Measurements from ENCODE around the gene MACROH2A1.

MACROH2A1 gene

DNA sequence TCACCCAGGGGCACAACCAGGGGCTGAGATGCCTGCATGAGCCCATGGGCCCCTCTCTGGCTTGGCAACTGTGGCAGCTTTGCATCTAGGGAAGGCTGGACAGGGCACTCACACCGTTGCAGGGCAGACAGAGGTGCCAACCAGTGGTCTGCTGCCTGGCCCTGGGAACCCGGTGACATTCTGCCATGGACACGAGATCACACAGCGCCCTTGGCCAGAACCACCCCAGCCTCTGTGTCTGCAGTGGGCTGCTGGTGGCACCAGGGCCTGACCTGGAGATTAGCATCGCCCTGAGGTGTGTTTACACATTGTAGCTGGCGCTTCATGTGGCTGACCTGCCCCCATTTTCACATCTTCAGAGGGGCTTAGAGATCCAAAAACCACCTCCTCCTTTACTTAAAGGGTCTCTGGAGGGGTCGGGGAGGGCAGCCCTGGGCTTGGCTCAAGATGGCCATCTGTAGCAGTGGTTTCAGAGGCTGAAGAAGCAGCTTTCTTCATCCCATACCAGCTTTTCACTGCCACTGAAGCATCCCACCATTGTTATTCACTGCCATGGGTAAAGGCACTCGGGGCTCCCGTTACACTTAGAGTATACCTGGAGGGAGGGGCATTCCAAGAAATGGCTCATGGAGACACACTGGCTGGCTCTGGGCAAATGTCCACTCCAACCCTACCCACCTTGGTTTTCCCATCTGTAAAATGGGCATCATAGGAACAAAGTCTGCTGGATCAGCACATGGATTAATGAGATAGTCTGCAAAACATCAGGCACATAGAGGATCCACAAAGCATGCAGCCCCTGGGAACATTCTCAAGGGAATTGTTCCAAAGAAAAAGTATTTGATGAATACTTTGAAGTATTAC lies 36.7 kb upstream of the MACROH2A1 start:
- DNase-seq = no peak

DNA sequence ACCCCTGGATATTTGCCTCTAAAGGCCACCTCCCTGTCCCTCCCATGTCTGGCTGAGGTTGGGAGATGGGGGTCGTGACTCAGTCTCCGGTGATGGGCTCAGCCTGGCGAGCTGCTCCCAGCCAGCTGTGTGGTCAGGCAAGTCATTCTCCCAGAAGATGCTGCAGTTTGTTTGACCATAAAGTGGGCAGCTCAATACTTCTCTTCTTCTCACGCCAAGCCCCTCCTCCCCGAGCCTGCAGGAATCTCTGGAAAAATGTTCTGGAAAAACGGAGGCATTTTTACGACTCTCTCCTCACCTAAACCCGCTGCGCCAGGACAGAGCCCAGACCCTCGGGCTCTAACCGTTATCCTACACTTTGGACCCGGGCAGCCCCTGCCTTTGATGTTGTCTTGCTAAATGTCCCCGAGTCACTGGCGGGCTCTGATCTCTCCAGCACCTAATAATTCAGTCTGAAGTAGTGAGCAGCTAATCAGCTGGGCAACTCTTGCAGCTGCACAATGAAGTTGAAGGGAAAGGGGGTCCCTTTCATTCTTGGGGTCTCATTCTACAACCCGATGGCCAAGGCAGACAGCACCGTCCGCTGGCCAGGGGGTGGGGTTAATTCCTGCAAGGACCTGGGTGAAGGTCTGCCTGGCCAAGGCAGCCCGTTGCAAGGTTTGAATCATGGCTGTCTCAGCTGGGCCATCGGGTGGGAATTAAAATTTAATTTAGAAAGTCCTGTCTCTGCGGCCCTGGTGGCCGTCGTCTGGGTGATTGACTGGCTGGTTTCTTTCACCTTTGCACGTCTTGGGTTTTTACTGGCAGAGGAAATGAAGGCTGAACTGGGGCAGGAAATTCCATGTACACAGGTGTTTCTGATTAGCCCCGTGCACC lies 35.8 kb upstream of the MACROH2A1 start:
- no peak for DNase-seq

DNA sequence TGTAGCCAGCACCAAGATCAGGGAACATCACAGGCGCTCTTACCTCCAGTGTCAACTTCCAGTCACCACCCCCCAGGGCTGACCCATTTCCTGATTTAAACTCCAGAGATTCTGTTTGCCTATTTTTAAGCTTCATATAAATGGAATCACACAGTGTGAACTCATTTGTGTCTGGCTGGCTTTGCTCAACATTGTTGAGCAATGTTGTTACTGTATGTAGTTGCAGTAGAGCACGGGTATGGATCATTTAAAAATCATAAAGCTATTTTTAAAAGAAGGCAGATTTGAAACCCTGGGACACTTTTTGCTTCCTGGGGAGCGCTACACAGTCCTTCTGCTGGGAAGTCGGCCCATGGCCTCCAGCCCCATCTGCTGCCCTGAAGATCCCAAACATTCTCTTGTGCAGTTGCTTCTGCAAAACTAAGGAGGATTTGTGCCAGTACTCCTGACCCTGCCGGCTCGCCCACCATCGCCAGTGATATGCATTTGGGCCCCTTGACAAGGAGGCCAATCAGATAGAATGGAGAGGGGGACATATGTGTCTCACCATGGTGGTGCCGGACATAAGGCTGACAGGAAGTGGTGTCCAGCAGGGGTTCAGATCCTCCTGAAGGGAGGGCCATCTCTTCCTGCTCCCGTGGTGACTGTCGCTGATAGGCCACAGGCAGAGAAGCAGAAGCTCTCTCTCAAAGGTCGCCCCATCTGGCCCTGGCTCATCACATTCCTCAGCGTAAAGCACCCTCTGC lies 34.8 kb upstream of the MACROH2A1 start:
- DNase-seq = no peak

DNA sequence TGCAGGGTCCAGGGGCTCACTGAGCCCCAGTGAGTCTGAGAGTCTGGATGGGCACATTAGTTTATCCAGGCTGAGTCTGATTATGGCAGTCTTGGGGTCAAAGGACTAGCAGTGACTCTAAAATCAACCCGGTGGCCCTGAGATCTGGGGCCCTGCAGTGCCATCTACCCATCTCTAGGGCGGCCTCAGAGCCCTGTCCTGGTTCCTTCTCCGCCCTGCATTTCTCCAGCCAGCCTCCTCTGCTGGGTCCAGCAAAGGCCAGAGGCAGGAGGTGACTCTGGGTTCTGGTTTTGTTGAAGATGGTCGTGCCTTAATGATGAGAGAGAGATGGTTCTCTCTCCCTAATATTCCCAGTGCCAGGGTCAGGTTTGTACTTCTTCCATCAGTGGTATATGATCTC lies 33.1 kb upstream of the MACROH2A1 start:
- no peak for DNase-seq

DNA sequence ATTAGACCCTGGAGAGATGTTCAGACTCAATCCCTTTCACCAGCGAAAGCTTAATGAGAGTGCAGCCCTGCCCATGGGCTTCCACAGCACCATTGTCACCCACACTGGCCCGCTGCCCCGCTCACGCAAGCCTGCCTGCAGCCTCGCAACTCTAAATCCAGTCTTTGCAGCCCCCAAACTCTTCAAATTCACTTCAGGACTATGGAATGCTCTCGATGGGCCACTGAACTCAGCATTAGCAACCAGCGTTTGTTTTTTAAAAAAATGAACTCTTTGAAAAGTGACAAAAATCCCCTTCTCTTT lies 31.1 kb upstream of the MACROH2A1 start:
- no peak for DNase-seq

DNA sequence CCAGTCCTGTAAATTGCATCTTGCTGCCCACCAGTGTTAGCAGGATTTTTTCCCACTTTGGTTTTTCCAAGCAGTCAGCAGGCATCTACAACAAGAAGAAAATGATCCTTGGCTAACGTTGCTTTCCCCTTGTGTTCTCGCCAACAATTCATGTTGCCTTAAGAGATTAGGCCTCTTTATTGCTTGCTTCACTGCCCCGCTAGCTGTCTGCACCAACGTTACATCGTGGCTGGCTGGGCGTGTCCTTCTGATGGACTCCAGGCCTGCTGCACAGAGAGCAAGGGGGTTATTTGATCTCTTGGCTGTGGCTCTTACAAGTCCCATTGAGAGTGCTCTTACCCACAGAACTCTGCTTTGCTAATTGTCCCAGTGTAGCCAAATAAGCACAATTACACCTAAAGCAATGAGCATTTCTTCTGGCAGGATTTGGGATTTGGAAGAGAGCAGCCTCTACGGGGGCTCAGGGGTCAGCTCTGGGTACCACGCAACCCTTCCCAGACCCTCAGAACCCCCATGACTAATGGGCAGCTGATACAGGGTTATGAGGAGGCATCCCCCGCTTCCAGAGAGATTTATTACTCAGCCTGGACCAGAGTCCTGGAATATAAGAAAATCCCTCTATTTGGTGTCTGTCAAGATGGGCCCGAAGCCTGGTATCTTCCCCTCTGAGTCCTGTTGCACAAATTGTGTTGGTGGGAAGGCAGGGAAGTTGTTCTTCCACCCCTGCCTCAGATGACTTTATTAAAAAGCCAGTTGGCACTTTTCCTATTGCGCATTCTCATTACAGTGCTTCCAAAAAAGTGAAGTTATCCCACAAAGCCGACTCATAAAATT lies 30.5 kb upstream of the MACROH2A1 start:
- DNase-seq = no peak

DNA sequence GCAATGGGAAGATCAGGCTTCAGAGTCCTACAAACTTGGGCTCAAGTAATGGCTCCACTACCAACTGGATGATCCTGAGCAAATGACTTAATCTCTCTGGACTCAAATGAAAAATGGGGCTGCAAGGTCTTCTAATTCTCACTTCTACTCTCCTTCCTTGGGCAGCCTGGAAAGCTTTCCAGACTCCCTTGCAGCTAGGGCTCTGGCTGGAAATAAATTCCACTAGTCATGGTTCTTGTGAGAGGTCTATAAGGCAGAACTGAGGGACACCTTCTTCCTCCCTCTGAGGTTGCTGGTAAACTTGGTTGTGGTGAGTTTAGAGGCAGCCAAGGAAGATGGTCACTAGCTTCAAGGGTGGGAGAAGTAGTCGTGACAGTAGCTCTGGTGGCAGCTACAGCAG lies 29.6 kb upstream of the MACROH2A1 start:
- DNase-seq = no peak

DNA sequence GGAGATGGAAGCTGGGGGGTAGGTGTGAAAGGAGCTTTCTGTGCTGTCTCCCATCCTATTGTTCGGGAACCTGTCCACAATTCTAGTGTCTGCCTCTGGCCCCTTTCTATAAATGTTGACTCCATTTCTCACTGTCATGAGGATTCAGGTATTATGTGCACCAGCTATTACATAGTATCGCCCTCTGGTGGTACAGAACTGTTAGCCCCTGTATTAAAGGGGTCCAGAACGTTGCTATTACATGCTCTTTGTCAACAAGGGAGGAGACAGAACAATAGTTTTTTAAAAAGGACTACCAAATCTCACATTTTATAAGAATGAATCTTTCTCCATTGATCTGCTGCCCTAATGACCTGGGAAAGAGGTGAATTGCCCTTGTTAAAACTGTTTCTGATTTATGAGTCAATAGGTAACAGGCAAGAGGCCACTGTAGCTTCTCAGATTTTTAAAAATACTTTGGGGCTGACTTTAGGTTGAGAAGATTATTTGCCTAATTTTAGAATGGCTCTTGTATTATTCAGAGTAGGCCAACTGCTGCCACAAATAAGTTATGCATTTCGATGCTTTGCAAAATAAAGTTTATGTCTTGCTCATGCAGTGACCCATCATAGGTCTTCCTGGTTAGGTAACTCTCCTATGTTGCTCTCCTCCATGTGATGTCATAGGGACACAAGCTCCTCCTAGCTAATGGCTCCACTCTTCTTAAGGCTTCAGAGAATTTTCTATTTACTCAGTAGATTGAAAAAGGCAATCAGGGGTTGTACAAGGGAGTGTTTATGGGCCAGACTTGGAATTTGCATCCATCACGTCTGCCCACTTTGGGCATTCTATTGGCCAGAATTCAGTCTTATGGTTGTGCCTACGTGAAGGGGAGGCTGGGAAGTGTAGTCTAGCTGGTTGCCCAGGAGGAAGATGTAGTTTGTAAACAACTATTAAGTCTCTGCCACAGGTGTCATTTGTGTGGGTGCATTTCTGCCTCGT lies 27.4 kb upstream of the MACROH2A1 start:
- DNase-seq = peak; percentile 69

DNA sequence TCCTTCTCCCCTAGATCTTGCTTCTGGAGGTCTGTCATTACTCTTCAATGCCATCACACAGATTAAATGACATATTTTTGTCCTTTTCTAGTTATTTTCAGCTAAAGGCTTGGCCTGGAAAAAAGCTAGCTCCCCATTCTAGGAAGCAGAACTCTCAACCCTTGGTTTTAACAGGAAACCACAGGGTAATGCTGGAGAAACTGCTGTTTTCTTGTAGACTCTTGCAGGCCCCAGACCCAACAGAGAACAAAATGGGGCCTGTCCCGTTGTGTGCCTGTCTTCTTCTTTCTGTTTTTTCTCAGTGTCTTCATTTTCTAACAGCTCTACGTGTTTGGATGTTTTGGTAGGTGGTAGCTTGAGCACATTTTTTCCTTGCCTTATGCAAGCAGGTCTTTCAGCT lies 26.6 kb upstream of the MACROH2A1 start:
- peak; percentile 78 for DNase-seq

DNA sequence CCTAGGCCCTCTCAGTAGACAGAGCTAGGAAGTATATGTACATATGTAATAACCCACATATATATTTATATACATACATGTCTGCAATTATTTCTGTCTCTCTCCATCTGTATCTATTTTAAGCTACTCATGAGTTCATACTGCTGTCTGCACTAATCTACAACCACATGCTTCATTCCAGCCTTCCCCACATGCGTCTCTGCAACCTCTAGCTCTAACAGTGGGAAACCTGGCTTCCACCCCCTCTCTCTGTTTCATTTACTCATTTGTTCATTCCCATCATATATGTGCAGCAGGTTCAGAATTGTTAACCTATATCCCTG lies 24.8 kb upstream of the MACROH2A1 start:
- DNase-seq = no peak

DNA sequence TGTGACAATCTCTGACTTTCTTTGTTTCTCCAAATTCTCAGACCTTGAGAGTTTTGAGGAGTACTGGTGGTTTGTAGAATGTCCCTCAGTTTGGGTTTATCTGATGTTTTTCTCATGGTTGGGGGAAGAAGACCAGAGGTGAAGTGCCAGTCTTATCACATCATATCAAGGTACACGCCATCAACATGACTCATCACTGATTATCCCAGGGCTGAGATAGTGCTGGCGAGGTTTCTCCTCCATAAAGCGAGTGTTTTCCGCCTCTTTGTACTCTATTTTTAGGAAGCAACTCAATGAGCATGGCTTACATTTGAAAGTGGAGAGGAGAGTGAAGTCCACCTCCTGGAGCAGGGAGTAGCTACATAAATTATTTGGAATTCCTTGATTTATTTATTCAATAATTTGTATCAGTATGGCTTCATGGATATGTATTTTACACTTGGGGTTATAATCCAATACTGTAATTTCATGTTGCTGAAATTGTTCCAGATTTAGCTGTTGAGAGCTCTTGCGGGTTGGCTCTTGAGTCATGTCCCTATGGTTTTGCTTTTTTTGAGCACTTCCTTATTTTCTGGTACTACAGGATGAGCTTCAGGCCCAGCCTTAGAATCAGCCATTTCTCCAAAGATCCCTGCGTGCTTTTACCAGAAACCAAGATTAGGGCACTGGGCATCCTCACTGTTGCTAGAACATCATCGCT lies 24.3 kb upstream of the MACROH2A1 start:
- peak; percentile 65 for DNase-seq

DNA sequence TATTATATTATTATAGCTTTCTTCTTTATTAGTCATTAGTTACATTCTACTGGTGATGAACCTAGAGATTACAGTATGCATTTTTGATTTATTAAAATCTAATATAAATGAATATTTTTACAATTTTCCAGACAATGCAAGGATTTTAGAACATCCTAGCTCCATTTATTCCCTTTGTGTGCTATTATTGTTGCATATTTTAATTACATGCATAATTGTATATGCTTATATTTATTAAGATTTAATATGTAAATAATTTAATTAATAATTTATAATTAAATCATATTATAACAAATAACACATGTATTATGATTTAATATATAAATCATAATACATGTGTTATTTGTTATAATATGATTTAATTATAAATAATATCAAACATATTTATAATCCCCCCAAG lies 23.4 kb upstream of the MACROH2A1 start:
- DNase-seq = no peak

DNA sequence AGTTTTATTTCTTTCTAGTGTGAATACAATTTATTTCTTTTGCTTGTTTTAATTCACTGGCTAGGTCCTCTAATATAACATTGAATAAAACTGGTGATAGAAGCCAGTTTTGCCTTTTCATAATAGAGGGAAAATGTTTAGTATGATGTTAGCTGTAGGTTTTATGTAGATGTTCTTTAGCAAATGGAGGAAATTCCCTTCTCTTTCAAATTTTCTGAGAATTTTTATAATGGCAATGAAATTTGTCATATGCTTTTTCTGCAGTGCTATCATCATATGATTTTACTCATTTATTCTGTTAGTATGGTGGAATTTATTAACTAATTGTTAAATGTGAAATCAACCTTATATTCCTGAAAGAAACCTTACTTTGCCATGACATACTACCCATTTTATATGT lies 18.1 kb upstream of the MACROH2A1 start:
- no peak for DNase-seq

DNA sequence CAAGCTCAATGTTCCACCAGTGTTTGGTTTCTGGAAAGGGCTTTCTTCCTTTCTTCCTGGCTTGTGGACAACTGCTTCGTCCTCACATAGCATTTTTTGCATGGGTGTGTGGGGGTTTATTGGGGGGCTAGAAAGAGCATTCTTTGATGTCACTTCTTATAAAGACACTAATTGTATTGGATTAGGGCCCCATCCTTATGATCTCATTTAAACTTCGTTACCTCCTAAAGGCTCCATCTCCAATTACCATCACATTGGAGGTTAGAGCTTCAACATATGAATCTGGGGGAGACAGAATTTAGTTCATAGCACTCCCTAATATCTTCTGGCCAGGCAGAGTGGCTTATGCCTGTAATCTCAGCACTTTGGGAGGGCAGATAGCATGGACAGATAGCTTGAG lies 6.1 kb upstream of the MACROH2A1 start:
- DNase-seq = no peak

DNA sequence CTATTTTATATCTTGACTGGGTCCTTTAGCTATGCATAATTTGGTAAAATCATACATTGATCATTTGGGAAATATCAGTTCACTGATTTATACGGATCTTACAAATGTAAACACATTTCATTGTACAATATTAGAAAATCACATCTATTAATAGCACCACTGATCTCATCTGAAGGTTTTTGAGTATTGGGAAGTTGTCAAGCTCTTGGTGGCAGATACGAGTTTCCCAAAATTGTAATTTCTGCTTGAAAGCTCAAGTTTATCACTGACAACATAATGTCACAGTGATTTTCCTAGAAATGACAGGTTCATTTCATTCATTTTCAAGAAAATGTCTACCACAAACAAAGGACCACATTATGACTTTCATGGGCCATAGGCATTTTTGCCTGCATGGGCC lies 3.0 kb upstream of the MACROH2A1 start:
- no peak for DNase-seq

DNA sequence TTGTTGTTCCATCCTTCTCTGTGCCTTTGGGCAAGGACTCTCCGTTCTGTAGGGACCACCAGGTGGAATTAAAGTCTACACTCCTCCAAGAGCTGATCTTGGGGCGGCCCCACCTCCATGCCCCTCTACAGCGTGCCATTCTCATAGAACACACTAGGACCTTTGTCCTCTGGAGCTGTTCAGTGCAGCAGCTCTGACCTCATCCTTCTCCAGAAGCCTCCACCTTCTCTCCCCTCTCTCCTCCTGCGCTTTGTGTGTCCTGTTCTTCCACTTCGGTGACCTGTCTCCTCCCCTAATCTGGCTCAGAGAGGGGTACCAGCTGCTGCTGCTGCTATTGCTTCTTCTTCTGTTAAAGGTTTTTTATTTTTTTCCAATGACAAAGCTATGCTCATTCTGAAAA lies 1.8 kb upstream of the MACROH2A1 start:
- DNase-seq = no peak

DNA sequence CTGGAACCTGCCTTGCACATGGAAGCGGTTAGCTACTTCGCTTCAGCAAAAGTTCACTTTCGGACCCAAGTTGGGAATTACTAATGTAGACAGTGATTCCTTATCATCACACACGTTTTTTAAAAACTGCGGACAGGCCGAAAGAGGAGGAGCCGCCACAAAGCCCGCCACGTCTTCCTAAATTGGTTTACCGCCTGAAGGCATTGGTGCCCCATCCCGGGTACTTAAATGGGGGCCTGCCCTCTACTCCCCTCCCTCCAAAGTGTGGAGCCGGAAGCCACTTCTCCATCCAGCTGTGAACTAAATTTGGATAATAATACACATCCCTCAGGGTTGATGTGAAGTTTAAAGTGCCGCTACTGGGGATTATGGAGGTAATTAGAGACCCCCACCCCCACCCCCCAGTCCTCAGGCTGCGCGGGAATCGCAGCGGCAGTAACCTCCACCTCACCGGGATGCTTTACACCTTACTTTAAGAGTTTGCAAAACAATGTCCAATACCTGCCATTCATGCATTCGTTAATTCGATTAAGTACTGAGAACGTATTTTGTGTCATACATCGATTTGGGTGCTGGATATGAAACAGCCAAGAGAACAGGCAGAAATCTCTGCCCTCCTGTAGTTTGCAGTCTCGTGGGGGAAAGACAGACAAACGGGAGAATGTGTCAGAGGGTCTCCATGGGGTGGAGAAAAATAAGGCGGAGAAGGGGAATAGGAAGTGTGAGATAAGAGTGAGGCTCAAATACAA lies 937 bp upstream of the MACROH2A1 start:
- peak; percentile 33 for DNase-seq

DNA sequence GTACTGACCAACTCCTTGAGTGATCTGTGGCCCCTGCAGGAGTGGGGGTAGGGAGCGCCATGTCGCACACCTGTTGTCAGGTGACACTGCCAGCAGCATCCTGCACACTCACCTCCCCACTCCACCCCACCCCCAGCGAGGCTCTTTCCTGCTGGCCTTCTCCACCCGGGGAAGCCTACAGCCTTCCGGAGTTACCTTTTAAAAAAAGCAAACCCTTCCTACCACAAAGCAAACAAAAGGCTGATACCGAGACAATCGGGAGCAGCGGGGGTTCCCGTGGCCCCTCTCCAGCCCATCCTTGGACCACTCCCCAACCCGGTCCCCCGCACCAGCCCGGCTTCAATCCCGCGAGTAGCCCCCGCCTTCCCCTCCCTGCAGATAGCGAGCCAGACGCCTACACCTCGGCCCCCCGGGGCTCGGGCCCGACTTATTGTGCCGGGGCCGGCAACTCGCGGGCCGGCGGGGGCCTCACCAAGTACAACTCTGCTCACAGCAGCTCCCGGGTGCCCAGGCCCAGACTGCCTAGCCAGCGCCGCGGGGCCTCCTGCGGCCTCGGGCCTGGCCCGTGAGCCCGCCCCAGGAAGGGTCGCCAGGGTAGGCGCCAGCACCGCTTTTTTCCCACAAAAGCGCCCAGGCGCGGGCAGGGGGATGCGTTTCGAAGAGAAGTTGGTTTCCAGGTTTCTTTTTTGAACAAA lies 724 bp downstream of the MACROH2A1 start:
- DNase-seq = no peak

DNA sequence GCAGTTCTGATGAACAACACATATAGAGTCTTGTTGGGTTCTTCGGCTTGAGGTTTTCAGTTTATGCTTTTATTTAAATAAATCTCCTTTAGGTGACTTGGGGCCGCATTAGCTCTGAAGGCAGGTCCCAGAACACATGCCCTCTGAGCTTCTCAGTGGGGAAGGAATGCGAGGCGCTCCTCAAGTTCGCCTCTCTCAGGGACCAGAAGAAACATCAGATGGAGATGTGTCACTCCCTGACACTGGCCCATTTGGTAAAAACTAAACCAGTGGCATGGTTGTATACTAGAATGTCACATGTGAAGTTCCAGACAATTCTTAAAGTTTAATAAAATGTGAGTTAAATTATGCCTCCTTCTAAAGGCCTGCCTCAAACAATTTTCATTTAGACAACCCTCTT lies 1.9 kb downstream of the MACROH2A1 start:
- no peak for DNase-seq
